CD4-positive, alpha-beta T cell treated with Interleukin-1 beta for 1 hour (primary cell): ENCODE data around the gene DNAJC15.

Experiments
- DNase-seq, 2 donors: peaks; one replicate each; pipeline ENCODE4 v3.0.0-alpha.2; 2020 to 2022

Gene DNAJC15

GRCh38 chr13:43129066-43129465 is 105.7 kb downstream of the DNAJC15 start:
- no peak for DNase-seq

GRCh38 chr13:43129511-43130110 is 106.2 kb downstream of the DNAJC15 start:
- DNase-seq = no peak

GRCh38 chr13:43132257-43132656 is 108.9 kb downstream of the DNAJC15 start:
- no peak for DNase-seq

GRCh38 chr13:43132911-43133310 is 109.5 kb downstream of the DNAJC15 start:
- DNase-seq = no peak

GRCh38 chr13:43133792-43134191 is 110.4 kb downstream of the DNAJC15 start:
- no peak for DNase-seq

- no peak for DNase-seq
Observed at GRCh38 chr13:43134868-43135267, 111.5 kb downstream of the DNAJC15 start.

- no peak for DNase-seq
Observed at GRCh38 chr13:43135516-43135915, 112.1 kb downstream of the DNAJC15 start.

GRCh38 chr13:43136920-43137575 is 113.7 kb downstream of the DNAJC15 start:
- no peak for DNase-seq

GRCh38 chr13:43139211-43139610 is 115.8 kb downstream of the DNAJC15 start:
- DNase-seq = no peak

- DNase-seq = no peak
Observed at GRCh38 chr13:43139921-43140320, 116.5 kb downstream of the DNAJC15 start.

- DNase-seq = no peak
Observed at GRCh38 chr13:43140985-43141384, 117.6 kb downstream of the DNAJC15 start.

GRCh38 chr13:43141685-43142084 is 118.3 kb downstream of the DNAJC15 start:
- no peak for DNase-seq

- DNase-seq = no peak
Observed at GRCh38 chr13:43143591-43143990, 120.2 kb downstream of the DNAJC15 start.

GRCh38 chr13:43145534-43146196 is 122.3 kb downstream of the DNAJC15 start:
- DNase-seq = no peak

GRCh38 chr13:43146400-43146799 is 123.0 kb downstream of the DNAJC15 start:
- no peak for DNase-seq

GRCh38 chr13:43150369-43151207 is 127.2 kb downstream of the DNAJC15 start:
- DNase-seq = no peak

GRCh38 chr13:43153436-43154090 is 130.2 kb downstream of the DNAJC15 start:
- no peak for DNase-seq

GRCh38 chr13:43154156-43154651 is 130.8 kb downstream of the DNAJC15 start:
- no peak for DNase-seq

- no peak for DNase-seq
Observed at GRCh38 chr13:43154839-43155238, 131.5 kb downstream of the DNAJC15 start.

GRCh38 chr13:43156916-43157315 is 133.5 kb downstream of the DNAJC15 start:
- DNase-seq = no peak

- DNase-seq = no peak
Observed at GRCh38 chr13:43157796-43158195, 134.4 kb downstream of the DNAJC15 start.

GRCh38 chr13:43158516-43158915 is 135.1 kb downstream of the DNAJC15 start:
- no peak for DNase-seq

GRCh38 chr13:43159026-43159461 is 135.7 kb downstream of the DNAJC15 start:
- DNase-seq = no peak
